Stimulated activated CD4-positive, alpha-beta T cell treated with anti-CD3 and anti-CD28 coated beads, TNF-alpha, amount 100 ng/mL, for 1 hour (primary cell): Measurements from ENCODE around the gene ENPP6.
"Not testable (repeated sequence)": the region's sequence is repeated elsewhere in the genome, so short reads cannot be mapped to it uniquely, and the experiment has no call there.

ENCODE experiments used
- DNase-seq, 3 donors: peaks; one replicate each; pipeline ENCODE4 v3.0.0-alpha.2; 2020; ENCODE audit warnings: low read depth in 3 of 3, low spot score in 1 of 3

Gene ENPP6

DNA sequence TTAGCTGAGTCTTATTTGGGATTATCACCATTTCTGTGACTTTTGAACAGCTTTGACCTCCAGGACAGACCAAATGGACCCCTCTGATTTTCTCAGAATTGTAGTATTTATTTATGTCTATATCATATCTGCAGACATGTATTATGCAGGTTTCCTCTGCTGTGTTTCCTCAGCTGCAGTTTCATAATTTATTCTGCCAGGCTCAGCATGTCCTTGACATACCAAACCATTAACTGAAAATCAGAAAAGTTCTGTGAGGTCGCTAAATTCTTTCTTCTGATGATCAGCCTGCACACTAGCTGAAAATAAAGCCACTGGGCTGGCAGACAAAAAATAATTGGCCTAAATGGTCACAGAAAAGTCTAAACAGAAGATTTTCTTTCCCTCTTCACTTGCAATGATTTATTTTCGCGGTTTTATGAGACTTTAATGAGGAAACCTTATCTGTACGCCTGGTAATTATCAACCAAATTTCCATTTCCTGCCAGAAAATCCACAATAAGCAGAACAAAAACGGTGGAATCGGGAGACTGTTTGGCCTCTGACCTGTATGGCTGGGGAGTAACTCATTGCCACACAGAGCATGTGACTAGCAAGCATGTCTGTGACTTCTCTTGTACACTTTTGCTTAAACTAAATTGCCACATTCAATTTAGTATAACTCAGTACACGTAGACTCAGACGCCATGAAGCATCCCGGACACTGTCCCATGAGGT, 150.9 kb downstream of the ENPP6 start:
- no peak for DNase-seq

DNA sequence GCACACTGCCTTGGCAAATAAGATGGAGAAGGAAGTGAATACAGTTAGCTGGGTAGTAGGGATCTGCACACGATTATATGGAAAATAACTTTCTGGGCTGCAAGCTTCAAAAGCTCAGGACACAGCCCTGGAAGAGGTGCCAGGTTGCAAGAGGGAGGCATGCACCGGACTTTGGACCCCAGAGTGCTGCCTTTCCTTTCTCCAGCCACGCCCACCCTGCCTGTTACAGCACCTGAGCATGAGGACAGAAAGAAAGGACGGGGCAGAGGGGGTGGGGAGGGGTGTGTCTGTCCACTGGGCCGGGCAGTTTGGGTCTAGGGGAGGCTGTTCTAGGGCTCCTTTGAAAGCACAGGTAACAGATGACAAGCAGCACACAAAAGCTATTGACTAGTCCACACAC, 152.8 kb downstream of the ENPP6 start:
- DNase-seq: no peak

GRCh38 chr4:184062769-184063168, 154.9 kb downstream of the ENPP6 start:
- no peak for DNase-seq

DNA sequence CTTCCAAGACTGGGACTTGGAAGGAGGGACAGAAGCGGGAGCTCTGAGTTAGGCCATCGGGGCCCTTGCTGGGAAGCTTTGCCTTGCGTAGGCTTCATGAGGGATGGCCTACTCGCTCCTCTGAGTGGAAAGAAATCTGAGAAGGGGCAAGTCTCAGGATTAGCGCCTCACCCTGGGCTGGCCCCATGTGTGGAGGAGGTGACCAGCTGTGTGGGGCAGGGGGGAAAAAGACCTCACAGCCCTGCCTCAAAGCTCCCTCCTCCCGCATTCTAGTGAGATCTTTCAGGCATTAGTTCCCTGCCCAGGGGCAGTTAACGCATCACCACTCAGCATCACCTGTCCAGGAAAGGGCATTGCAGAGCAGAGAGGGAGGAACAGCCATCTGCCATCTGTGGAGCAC, 156.1 kb downstream of the ENPP6 start:
- no peak for DNase-seq

DNA sequence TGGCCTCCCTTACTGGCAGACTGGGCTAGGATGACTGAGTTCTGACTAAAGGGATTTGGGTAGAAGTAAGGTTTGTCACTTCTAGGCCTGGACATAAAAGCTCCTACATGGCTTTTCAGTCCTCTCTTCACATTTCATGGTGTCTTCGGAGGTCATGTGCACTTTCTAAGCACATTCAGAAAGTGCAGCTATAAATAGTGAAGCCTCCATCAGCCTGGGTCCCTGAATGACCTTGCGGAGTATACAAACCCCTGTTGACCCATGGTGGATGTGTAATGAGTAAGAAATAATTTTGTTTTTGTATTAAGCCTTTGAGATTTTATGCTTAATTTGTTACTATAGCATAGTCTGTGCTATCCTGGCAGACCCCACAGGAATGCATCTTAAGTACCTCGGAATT, 158.6 kb downstream of the ENPP6 start:
- DNase-seq: no peak

DNA sequence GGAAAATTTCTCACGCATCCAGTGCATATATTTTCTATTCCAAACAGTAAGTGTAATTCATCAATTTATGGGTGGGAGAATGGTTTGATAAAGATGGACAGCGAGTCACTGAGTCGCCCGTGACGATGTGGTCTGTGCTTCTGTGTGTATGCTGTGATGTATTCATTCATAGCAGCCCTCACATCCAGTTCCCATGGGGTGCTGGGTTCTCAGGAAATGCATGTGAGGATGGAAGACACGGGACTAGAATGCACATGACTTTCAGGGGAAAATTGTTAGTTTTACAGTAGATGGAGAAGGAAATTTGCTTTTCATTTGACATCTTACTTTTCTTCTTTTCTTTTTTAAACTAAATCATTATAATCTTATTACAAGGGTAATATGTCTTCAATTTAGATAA, 159.6 kb downstream of the ENPP6 start:
- no peak for DNase-seq

DNA sequence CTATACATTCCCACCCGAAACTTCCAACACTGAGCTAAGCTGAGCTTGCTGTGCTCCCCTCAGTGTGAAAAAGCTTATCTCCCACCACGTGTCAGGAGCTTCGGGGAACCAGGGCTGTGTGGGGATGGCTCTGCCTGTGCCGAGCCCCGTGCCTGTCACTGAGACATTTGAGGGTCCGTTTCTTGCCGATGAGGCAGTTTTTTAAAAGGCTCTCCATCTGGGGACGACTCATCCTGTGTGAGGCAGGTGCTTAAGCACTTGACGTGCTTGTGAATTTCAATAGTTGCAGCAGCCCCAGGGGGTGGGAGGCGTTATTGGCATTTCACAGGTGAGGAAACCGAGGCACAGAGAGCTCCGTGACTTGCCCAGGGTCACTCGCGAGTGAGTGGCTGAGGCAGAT, 160.8 kb downstream of the ENPP6 start:
- no peak for DNase-seq

DNA sequence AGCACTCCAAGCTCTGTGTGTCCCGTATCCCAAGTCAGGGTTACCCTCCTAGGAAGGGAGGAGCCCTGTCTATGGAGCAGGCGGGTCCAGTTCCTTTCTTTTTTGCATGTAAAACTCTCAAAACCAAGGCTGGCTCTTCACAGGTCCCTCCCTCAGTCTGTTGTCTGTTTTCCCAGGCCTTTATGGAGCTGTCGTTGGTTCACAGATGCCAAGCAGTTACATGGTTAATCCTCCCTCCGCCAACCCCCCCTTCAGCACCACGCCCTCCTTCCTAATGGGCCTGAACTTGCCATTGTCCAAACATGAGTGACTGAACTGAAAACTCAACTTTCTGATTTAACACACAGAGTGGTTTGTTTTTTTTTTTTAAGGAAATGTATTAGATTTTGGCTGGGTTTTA, 164.2 kb downstream of the ENPP6 start:
- DNase-seq: no peak

- DNase-seq: no peak
Measured at GRCh38 chr4:184052616-184053015, 165.1 kb downstream of the ENPP6 start.

DNA sequence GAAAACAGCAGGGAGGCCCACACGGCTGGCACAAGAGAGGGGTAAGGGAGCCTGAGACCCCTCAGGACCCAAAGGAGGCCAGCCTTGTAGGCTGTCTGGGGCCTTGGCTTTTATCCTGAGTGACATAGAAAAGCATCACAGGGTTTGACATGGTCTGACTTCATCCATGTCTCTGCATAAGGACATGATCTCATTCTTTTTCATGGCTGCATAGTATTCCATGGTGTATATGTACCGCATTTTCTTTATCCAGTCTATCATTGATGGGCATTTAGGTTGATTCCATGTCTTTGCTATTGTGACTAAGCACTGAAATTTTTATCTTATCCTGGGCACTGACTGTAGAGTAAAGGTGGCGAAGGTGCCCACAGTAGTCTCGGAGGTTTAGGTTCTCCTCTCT, 166.4 kb downstream of the ENPP6 start:
- DNase-seq: not testable (repeated sequence)

GRCh38 chr4:184046148-184046547, 171.5 kb downstream of the ENPP6 start:
- DNase-seq: no peak

GRCh38 chr4:184041156-184041555, 176.5 kb downstream of the ENPP6 start:
- DNase-seq: no peak

GRCh38 chr4:184039963-184040383, 177.7 kb downstream of the ENPP6 start:
- DNase-seq: no peak
